IPS-15b (cell line): ENCODE results near the gene BAG2.

Source experiments
- H3K27me3 ChIP-seq: one replicate; pipeline ENCODE4 v1.6.1; 2013; ENCODE audit warnings: low read length; ENCODE audit not compliant: control insufficient read depth, insufficient read depth
- H3K36me3 ChIP-seq: one replicate; pipeline ENCODE4 v1.6.1; 2013; ENCODE audit warnings: low read length; ENCODE audit not compliant: control insufficient read depth, insufficient read depth
- H3K4me1 ChIP-seq: one replicate; pipeline ENCODE4 v1.6.1; 2013; ENCODE audit warnings: mild to moderate bottlenecking, low read length; ENCODE audit not compliant: control insufficient read depth, insufficient read depth
- H3K4me3 ChIP-seq: one replicate; pipeline ENCODE4 v1.5.1; 2013; ENCODE audit warnings: low read depth, low read length
- H3K9ac ChIP-seq: one replicate; pipeline ENCODE4 v1.6.1; 2013; ENCODE audit warnings: low read depth, mild to moderate bottlenecking, low read length
- H3K9me3 ChIP-seq: one replicate; pipeline ENCODE4 v1.6.1; 2013; ENCODE audit warnings: mild to moderate bottlenecking, low read length; ENCODE audit not compliant: control insufficient read depth, insufficient read depth

The BAG2 gene

DNA sequence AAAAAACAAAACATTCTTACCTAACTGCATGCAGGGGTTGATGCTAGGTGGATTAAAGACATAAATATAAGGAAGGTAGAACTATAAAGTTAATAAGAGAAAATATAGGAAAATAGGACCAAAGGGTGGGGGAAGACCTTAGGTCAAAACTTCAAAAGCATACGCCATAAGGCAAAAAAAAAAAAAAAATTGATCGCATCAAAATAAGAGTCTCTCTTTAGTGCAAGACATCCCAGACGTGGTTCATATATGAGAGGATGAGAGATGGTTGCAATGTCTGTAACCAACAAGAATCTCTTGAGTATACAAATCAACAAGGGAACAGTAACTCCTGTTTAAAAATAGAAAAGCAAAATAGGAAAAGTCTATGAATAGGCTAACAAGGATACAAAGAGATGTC, 8.5 kb downstream of the BAG2 start:
- Histone ChIP-seq H3K4me1 (peaks cover 3% of the 10 kb centered on the region), H3K4me3 (no peak overlapping the region), H3K27me3 (no peaks in the 10 kb centered on the region), H3K36me3 (peaks cover 4% of the 10 kb centered on the region), H3K9ac (no peak overlapping the region), H3K9me3 (no peaks in the 10 kb centered on the region)

DNA sequence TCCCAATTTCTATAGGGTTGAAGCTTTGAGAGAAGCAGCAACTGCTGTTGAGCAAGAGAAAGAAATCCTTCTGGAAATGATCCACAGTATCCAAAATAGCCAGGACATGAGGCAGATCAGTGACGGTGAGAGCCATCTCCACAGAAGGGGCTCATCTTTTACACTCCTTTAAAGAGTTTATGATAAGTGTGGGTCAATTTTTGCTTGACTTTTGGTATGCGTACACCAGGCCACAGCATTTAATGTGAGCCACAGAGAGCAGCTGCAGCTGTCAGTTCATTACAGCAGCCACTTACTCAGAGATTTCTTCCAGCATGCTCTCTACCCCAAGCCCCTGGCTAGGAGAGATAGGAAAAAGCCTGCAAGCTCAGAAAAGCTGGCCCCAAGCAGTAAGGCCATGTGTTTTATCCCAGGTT, 9.9 kb downstream of the BAG2 start:
- Histone ChIP-seq H3K36me3 (peaks cover 4% of the 10 kb centered on the region), H3K9ac (no peak overlapping the region), H3K4me1 (no peaks in the 10 kb centered on the region), H3K4me3 (no peak overlapping the region), H3K9me3 (no peaks in the 10 kb centered on the region), H3K27me3 (no peaks in the 10 kb centered on the region)

DNA sequence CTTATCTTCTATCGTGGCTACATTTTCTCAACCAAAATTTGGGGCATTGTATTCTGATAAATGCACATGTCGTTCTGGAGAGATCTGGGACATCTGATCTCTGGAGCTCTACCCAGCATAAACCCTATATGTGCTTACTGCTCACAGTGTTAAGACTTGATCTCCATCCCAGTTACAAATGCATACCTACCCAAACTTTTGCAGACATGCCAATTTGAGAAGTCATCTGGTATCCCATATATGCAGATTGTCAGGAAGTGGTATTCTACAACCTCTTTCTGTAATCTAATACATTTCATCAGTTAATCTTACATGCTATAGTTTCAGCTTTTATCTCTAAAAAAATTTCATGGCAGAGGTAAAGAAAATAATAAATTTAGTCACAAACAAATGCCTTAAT, 11.2 kb downstream of the BAG2 start:
- H3K9ac ChIP-seq = no peak overlapping the region
- H3K36me3 ChIP-seq = peaks cover 4% of the 10 kb centered on the region
- H3K27me3 ChIP-seq = no peaks in the 10 kb centered on the region
- no peaks in the 10 kb centered on the region for H3K4me1 ChIP-seq
- no peaks in the 10 kb centered on the region for H3K9me3 ChIP-seq
- no peak overlapping the region for H3K4me3 ChIP-seq

DNA sequence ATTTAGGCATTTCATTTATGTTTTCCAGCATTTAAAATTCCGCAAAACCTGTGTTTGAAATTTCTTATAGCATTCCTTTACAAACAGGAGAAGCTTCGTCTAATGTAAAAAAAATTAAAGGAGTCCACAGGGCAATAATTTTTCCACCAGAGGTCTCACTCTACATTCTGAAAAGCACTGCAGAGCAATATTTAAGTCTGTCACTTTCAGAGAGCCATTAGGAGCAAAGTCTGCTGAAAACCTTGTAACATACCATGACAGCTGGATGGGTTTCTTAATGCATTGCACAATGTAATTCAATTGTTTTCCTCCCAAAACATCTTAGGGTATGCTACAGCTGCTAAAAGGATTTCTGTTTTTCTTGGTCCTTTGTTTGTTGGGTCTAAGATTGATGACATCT, 18.0 kb downstream of the BAG2 start:
- Histone ChIP-seq H3K9ac (no peak overlapping the region), H3K36me3 (no peaks in the 10 kb centered on the region), H3K9me3 (no peaks in the 10 kb centered on the region), H3K4me1 (no peaks in the 10 kb centered on the region), H3K27me3 (no peaks in the 10 kb centered on the region), H3K4me3 (no peak overlapping the region)

DNA sequence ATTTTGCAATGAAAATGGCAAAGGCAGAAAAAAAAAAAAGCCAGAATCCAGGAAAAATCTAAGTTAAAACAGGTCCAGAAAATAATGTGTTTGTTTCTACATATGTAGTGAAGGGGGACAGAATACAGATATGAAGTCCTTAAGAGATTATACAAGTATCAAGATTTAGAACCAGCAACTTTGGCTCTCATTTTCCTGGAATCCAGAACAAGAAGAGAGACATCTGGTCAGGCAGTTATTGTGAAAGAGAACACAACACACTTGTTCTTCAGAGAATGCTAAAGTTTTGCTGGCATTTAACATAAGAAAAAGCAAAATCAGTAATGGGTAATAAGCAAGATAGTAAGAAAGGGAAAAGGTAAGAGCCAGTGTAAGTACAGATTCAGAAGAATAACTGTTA, 21.1 kb downstream of the BAG2 start:
- Histone ChIP-seq H3K9ac (no peak overlapping the region), H3K36me3 (no peaks in the 10 kb centered on the region), H3K4me3 (no peak overlapping the region), H3K9me3 (no peaks in the 10 kb centered on the region), H3K4me1 (no peaks in the 10 kb centered on the region), H3K27me3 (no peaks in the 10 kb centered on the region)

DNA sequence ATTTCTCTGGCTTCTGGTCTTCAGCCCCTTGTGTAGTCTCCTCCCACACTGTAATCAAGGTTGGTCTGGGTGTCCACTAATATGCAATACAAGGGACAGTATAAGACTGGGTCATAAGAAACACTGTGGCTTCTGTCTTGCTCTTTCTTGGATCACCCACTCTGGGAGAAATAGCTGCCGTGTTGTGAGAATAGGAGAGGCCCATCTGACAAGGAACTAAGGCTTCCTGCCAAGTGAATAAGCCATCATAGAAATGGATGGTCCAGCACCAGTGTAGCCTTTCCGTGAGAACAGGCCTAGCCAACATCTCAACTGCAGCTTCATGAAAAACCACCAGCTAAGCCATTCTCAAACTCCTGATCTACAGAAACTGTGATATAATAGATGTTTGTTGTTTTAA, 23.3 kb downstream of the BAG2 start:
- peaks cover 5% of the 10 kb centered on the region for H3K4me1 ChIP-seq
- H3K36me3 ChIP-seq = no peaks in the 10 kb centered on the region
- H3K4me3 ChIP-seq = no peak overlapping the region
- H3K9me3 ChIP-seq = no peaks in the 10 kb centered on the region
- no peaks in the 10 kb centered on the region for H3K27me3 ChIP-seq
- no peak overlapping the region for H3K9ac ChIP-seq

DNA sequence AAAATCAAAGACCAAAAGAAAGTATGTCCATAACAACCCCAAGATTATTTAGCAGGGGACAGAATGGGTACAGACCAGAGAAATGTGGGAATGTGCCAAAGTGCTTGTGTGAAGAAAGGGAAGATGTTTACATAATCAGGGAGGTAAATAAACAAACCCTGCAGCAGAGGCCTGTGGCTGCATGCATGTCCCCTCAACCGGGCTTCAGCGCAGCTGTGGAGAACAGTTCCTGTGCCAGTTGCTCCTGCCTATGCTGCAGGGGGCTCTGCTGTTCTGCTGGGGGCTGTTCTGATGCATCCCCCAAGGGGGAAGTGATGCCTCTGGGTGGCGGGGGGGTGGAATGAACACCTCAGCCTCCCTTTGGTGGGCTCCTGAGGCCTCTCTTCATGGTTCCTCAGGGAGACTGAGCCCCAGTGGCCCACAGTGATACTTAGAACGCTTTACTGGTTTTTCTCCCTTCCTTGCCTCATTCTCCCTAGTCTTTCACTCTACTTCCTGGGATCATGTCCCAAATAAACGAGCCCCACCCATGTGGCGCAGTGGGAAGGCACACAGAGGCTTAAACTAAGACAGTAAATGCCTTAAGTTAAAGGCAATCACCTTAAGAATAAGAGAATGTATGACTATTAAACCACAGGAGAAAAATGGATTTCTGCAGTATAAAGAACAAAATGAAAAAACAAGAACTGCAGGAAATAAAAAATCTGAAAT, 27.0 kb downstream of the BAG2 start:
- H3K4me3 ChIP-seq = no peak overlapping the region
- no peaks in the 10 kb centered on the region for H3K27me3 ChIP-seq
- peak overlapping the region; percentile 17 for H3K9ac ChIP-seq
- H3K36me3 ChIP-seq = no peaks in the 10 kb centered on the region
- no peaks in the 10 kb centered on the region for H3K9me3 ChIP-seq
- H3K4me1 ChIP-seq = peaks cover 5% of the 10 kb centered on the region

DNA sequence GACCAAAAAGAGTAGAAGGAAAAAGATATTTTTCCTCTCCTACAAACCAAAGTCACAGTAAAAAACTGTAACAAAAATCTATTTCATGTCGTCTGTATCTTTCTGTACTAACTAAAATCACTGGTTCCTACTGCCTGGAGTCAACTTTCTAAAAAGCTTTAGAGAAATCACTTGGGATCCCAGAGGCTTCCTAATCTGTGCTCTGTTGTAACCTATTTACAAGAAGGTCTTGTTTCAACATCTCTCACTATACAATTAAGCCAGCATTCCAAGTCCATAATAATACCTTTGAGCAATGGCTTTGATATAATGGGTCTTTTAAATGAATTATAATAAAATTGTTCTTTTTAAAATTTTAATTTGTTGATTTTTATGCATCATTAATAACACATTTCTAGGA, 29.6 kb downstream of the BAG2 start:
- no peaks in the 10 kb centered on the region for H3K9me3 ChIP-seq
- no peak overlapping the region for H3K4me3 ChIP-seq
- peaks cover 9% of the 10 kb centered on the region for H3K4me1 ChIP-seq
- no peaks in the 10 kb centered on the region for H3K36me3 ChIP-seq
- no peak overlapping the region for H3K9ac ChIP-seq
- no peaks in the 10 kb centered on the region for H3K27me3 ChIP-seq

DNA sequence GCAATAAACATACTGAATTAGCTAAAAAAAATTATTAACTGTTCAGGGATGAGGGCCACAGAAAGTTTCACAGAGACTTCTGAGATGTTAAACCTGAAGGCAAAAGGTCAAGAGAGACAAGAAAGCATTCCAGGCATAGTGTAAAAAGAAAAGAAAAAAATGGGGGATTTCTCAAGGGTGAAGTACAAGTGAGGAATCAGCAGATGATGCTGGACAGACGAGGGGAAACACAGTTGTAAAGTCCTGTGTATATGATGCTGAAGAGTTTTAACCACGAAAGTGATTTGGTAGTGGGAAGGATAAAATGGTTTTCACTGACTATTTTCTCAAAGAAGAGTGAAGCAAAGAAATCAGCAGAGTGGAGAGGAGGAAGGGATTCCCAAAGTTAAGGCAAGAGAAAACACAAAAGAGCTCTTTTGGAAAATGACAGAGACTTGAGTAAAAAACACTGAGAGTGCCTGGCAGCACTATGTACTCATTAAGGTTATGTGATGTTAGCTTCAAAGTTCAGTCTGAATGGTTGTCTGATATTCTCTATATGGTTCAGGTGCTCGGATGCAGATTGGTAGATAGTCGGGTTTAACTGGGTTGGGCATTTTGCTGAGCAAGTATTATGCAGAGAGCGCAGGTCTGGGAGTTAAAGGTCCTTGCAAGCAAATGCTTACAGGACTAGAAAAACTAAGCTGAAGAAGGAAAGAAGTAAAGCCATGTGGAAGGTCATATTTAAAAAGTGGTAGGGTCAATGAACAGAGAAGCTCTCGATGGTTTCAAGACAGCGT, 33.6 kb downstream of the BAG2 start:
- Histone ChIP-seq H3K4me3 (no peak overlapping the region), H3K27me3 (no peaks in the 10 kb centered on the region), H3K36me3 (no peaks in the 10 kb centered on the region), H3K9me3 (no peaks in the 10 kb centered on the region), H3K4me1 (peaks cover 5% of the 10 kb centered on the region), H3K9ac (no peak overlapping the region)

DNA sequence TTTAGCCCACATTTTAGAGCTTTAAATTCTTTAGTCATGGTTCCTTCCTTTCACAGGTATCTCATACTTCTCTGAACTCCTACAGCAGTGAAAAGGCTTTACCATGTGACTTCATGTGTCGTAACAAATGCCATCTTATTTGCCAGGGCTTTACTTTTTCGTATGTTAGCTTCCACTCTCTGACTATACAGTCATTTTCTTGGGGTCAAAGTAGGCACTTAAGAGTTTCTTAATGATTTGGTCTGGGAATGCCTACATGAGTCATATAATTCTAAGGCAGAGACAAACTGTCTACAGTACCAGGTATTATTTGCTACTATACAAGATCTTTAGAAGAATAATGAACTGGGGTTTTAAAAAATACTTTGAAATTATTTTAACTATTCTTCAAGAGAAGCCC, 35.0 kb downstream of the BAG2 start:
- no peak overlapping the region for H3K4me3 ChIP-seq
- no peaks in the 10 kb centered on the region for H3K9me3 ChIP-seq
- H3K36me3 ChIP-seq = no peaks in the 10 kb centered on the region
- H3K9ac ChIP-seq = no peak overlapping the region
- H3K27me3 ChIP-seq = no peaks in the 10 kb centered on the region
- peaks cover 5% of the 10 kb centered on the region for H3K4me1 ChIP-seq

DNA sequence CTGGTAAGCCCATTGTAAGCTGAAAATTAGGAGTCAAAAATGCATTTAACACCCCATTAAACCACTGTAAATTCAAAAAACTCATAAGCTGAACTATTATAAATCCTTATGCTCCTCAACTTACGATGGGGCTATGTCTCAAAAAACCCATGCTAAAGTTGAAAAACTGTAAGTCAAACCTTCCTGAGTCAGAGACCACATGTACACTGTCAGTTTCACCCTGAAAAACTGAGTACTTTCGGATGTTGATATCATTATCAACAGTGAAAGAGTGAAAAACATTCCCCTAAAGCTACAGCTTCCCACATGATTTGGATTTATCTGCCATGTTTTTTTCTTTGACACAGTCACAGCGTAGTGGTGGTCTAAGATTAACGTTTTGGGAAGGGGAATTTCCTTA, 35.7 kb downstream of the BAG2 start:
- Histone ChIP-seq H3K36me3 (no peaks in the 10 kb centered on the region), H3K4me1 (peaks cover 5% of the 10 kb centered on the region), H3K27me3 (no peaks in the 10 kb centered on the region), H3K9me3 (no peaks in the 10 kb centered on the region), H3K9ac (no peak overlapping the region), H3K4me3 (no peak overlapping the region)

DNA sequence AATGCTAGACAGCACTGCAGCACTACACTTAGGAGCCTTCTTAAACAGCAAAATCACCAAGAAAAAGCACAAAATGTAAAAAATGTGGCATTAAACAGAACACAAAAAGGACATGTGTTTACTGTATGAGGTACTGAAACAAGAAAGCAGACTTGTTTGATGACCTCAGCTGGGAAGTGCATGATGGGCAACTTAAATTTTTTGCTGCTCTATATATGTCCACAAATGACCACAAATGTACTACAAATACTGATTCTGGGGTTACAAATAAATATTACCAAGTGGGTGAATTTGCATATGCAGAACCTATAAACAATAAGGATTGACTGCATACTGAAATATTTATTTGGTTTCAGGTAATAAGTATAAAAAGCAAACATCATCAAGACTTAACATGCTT, 36.9 kb downstream of the BAG2 start:
- Histone ChIP-seq H3K9ac (no peak overlapping the region), H3K9me3 (no peaks in the 10 kb centered on the region), H3K4me3 (no peak overlapping the region), H3K4me1 (peaks cover 5% of the 10 kb centered on the region), H3K27me3 (no peaks in the 10 kb centered on the region), H3K36me3 (no peaks in the 10 kb centered on the region)
